ENCODE measurements around the gene CAMK4.
"Not testable (repeated sequence)": the region's sequence is repeated elsewhere in the genome, so short reads cannot be mapped to it uniquely, and the experiment has no call there.

Gene CAMK4

DNA sequence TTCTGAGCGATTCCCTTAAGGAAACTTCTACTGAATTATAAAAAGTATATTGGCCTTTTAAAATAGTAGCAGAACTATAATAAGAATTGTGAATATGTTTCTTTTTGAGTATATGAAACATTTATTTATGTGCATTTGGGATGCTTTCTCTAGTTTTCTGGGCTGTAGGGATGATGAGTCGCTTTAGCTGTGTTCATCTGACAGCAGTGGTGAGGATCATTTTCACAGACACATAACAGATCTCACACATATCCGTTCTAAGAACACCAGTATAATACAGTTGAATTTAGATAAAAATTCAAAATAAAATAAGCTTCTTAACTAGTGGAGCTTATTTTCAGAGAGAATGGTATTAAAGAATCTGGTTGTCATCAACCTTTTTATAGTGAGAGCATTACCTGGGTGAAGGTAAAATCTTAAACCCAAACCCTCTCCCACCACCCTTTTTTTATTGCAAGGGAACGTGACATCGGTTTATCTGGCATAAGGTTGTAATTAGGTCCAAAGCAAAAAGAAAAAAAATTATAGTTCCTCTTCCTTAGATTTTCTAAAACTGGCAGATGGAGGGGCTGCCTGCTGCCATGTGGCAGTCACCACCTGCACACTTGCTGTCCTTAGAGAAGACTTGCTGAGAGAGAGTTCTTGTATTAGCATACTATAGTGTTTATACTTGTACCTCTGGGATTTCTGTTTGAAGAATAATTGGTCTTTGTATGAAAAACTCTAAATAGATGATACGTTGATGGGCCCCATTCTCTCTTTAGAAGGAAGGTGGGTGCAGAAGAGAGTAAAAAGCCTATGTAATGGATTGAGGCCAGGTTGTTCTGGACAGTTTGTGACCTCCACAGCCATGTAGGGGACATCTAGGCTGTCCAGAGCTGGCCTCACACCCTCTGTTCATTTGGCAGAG lies 86.8 kb downstream of the CAMK4 start:
- DNase-seq (ENCODE audit: low read depth) = no peak

DNA sequence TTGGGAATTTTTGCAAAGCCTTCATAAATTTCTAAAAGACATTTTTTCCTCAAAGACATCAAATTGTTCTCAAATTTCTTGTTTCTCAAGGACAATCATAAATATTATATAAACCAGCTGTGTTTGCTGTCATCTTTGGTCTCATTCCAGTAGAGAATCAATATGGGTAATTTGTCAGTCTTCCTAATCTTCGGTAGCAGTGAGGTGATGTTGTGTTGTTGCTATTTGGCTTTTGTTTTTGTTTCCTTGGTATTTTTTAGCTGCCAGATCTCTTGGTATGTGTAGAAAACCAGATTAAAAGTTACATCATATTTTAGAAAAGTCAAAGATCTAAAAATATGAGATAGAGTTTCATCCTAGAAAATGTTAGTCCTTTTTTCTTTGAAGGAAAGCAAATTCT lies 87.5 kb downstream of the CAMK4 start:
- no peak for DNase-seq (ENCODE audit: low read depth)

DNA sequence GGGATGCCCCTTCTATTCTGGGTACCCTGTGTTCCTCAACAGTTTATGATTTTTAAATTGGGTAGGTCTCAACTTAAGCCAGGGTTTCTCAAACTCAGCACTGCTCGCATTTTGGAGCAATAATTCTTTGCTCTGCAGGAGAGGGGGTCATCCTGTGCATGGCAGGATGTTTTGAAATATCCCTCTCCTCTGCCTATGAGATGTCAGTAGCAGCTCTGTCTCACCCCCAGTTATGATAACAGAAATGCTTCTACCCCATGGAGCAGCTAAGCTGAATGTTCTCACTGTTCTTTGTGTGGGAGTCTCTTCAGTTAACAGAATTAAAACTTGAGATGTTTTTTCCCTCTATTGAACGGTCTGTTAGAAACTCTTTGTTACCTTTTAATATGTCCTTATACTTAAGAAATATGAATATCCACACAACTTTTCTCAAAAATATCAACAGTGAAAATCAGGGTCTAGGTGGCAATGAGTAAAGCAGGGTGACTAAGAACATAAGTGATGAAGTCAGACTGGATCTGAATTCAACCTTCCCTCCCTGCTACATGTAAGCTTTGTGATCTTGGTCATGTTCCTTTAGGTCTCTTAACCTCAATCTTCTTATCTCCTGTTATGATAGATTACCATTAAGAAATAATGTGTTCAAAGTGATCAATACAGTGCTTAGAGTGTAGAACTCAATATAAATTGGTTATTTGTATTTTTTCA lies 89.0 kb downstream of the CAMK4 start:
- DNase-seq (ENCODE audit: low read depth) = no peak

DNA sequence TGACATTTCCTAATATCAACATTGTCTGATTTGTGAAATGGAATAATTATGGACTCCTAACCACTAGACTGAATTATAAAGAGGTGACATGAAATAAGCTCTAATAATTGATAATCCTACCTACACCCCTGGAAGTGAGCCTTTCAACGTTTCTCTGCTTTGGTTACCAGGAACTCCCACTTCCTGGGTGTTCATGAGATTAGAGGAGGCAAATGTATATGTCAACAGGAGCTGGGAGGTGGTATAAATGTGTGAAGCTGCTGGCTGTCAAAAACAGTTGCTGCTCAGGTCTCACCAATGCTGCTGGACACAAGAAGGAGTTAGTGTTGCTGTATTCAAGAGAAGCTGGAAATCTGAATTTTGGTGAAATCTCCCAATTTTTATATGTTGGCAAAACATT lies 96.8 kb downstream of the CAMK4 start:
- no peak for DNase-seq (ENCODE audit: low read depth)

DNA sequence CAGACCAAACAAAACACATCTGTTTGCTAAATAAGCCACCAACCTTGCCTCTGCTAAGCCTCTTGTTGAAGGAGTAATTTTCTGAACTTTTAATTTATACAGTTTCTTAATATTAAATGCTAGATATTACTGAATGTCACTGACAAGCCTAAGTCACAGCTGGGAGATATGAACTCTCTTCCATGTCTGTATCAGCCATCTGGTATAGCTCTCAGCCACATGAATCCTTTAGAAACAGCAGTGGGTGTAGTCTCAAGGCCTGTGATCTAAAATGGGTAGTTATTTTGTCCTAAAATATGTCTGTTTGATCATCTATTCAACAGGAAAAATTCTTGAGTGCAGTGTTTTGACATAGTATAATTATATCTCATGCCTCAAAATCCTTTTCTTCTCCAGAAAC lies 97.2 kb downstream of the CAMK4 start:
- DNase-seq (ENCODE audit: low read depth) = no peak

DNA sequence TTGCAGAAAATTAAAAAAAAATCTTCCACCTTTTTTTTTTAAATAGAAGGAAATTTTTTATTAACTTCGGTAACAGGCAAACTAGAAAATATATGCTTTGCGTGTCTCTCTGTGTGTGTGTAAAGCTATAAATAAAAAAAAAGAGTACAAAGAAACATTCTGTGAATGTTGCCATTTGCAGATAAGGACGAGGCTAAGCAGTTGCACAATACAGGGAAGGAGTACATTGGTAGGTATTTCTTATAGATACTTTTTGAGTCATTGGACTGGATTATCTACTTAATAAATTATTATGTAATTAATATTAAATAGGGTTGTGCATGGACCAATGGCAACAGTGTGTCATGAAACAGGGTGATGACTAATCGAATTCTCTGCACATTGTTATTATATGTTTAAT lies 102.4 kb downstream of the CAMK4 start:
- no peak for DNase-seq (ENCODE audit: low read depth)

DNA sequence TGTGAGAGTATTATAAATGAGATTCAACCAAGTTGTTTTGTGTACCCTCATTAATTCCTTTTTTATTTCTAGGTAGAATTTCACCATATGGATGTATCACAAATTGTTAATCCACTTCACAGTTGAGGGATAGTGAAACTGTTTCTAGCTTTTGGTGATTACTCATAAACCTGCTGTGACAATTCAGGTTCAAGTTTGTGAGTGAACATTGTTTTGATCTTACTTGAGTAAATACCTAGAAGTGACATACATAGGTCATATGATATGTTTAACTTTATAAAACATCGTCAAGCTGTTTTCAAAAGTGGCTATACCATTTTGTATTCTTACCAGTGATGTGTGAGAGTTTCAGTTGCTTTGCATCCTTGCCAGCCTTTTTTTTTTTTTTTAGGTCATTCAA lies 112.9 kb downstream of the CAMK4 start:
- no peak for DNase-seq (ENCODE audit: low read depth)

DNA sequence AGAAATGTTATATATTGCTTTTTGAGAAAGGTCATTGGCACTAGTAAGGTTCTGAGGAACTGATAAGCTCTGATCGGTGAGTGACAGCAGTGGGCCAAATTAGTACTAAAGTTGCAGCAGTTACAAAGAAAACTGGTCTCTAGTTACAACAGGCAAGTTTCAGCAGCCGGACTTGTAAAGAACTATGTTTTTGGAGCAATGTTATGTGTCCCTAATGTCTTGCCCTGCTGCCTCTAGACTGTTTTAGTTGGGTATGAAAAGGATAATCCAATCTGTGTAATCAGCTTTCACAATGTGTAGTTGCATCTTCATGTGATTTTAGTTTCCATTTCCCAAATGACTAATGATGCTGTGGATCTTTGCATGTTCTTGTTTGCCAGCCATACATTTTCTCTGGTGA lies 113.5 kb downstream of the CAMK4 start:
- no peak for DNase-seq (ENCODE audit: low read depth)

DNA sequence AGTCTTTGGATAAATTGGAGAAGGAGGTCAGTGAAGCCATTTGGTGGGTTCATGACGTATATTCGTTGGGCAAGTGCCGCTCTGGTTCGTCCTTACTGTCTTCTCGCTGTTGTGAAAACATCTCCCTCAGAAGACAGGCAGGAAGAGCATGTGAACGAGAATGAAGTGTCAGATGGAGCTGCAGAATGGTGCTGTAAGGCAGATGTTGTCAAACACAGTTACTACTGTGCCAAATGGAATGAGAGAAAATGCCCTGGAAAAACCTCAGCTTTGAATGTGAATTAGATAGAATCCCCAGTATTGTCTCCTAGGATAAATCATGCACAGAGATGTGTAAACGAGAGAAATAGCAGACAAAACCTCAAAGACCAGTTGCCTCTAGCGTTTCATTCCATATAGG lies 121.5 kb downstream of the CAMK4 start:
- no peak for DNase-seq (ENCODE audit: low read depth)

DNA sequence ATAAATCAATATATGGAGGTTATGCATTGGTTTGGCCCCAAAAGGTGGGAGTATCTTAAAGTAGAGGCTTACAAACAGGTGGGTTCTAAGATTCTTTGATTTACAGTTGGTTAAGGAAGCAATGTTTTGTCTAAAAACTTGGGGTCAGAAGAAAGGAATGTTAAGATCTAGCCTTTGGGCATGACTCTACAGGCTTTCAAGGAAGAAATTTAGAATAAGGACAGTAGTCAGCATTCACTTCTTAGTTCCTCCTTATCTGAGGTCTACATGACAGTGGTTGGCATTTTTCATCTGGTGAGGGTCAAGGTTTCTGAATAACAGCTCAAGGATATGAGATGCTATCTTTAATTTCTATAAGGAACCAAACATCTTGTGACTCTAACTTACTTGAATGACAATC lies 122.8 kb downstream of the CAMK4 start:
- no peak for DNase-seq (ENCODE audit: low read depth)

DNA sequence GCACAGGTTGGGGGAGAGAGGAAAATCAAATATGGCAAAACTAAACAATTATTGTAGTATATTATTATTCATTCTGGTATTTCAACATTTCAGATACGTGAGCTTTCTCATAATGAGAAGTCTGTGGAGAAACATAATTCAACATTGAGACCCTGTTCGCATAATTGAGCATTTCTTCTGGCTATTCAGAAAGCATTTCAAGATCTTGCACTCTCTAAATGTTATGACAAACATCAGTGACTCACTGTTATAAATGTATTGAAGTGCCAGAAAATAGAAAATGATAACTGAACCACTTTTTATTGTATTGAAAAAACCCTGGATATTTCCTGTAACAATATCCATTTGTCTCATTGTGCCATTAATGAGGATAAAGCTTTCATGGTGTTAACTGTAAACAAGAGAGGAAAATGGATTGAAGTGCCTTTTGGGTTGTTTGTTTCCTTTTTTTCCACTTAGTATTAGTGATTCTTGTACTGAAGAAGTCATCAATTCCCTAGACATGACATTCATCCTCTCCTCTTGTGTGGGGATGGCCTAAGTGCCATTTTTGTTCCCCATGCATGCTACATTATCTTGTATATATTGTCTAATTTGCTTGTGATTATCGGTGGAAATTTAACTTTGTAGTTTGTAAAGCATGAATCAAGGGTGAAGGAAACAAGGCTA lies 124.6 kb downstream of the CAMK4 start:
- DNase-seq (ENCODE audit: low read depth) = no peak

DNA sequence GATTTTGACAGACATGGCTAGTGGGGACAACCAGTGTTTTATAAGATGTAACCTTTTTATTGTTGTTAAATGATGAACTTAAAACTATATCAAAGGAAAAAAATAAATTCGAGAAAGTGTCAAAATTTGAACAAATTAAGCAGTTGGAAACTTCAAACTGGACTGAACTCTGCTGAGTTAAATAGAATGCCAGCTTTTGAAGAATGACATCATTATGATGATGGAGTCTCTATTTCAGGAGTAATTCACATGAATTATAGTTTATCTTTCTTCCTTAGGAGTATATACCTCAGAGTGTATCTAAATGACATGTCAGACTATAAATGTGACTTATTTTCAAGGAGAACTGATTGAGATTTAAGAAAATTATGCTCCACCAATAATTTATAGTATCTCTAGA lies 125.2 kb downstream of the CAMK4 start:
- no peak for DNase-seq (ENCODE audit: low read depth)

DNA sequence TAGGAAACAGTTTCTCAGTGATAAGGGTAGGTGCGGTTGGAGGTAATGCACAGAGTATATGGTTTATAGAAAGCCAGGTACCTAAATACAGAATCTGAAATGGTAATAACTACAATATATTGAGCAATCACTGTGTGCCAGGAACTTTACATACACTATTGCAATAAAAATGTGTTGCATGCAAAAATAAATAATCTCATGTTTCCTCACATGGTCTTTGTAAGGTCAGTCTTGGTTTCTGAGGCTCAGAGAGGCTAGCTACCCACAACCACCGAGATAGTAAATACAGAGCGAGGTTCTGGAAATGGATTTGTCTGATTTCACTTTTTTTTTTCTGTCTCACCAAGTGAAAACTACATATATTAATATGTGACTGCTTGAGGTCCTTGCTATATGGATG lies 128.9 kb downstream of the CAMK4 start:
- no peak for DNase-seq (ENCODE audit: low read depth)

DNA sequence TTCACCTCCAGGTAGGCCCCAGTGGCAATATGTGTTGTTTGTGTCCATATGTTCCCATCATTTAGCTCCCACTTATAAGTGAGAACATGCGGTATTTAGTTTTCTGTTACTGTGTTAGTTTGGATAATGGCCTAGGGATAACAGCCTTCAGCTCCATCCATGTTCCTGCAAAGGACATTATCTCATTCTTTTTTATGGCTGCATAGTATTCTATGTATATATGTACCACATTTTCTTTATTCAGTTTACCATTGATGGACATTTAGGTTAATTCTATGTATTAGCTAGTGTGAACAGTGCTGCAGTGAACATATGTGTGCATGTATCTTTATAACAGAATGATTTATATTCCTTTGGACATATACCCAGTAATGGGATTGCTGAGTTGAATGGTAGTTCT lies 134.5 kb downstream of the CAMK4 start:
- not testable (repeated sequence) for DNase-seq (ENCODE audit: low read depth)

DNA sequence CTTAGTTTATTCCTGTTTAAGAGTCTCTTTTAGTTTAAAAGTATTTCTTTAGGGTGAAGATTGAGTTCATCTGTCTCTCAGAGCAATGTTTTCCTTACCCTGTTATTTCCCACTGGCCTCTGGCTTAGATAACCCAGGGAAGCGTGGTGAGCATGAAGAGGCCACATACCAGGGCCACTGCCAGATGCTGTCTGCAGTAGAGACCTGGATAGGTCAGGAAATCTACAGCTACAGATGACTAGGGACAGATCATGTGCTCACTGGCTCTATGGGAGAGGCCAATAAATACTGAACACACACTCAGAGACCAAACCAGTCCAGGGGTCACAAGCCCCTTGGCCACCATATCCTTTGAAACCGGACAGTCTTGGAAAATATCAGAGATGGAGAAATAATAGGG lies 136.0 kb downstream of the CAMK4 start:
- DNase-seq (ENCODE audit: low read depth) = no peak

DNA sequence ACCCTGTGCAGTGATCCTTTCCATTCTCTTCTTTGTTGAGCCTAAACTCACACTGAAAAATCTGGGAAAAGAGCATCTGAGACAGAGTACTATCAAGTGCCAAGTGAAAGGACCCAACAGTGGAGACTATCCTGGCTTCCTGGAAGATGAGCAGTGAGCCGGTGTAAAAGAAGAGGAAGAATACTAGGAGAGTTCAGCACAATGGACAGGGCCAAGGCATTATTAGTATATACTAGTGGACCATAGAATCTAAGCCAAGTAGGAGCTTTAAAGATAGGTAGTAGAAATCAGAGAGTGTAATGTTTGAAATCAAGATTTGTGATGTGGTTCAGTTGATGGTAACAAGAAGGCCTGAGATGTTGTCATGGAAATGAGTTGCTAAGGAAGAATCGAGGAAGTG lies 140.8 kb downstream of the CAMK4 start:
- no peak for DNase-seq (ENCODE audit: low read depth)

DNA sequence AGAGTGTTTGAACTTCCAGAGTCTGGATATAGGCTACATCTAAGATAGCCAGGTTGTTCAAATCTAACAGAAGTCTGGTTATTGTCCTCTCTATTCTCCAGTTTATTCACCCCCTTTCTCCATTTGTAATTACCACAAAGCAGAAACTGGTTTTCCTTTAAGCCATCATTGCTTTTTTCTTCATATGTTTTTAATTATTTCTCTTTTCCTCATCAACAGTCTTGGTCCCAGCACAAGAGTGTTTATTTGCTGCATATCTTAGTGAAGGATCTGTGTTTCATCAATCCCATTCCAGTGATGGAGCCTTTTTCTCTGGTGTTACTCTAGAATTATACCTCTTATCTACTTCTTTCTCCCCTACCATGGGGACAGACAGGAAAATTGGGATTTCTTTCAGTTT lies 142.2 kb downstream of the CAMK4 start:
- no peak for DNase-seq (ENCODE audit: low read depth)

DNA sequence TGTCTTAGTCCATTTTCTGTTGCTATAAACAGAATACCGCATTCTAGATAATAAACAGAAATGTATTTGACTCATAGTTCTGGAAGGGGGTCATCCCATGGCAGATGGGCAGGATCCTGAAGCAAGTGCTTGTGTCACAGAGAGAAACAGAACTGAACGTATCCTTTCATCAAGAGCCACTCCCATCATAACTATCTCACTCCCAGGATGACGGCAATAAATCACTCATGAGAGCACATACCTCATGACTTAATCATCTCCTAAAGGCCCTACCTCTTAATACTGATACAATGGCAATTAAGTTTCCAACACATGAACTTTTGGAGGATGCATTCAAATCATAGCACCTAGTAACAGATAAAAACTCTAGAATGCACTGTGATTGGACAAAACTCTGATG lies 142.9 kb downstream of the CAMK4 start:
- no peak for DNase-seq (ENCODE audit: low read depth)

DNA sequence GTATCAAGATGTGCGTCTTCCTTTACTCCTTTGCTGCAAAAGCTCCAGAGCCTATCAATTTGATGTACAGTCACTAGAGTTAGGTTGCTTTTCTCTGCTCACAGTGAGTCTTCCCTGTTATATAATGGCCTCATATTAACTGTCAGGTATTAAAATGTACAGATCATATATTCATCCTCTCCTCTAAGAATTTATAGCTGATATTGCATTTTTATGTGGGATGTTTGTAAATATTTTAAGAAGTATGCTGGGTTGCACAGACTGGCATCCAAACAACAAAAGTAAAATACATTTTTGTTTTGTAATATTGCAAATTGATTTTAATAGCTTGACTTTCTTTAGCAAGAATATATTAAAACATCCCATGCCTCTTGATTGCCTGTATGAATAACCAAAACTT lies 148.6 kb downstream of the CAMK4 start:
- DNase-seq (ENCODE audit: low read depth) = no peak

DNA sequence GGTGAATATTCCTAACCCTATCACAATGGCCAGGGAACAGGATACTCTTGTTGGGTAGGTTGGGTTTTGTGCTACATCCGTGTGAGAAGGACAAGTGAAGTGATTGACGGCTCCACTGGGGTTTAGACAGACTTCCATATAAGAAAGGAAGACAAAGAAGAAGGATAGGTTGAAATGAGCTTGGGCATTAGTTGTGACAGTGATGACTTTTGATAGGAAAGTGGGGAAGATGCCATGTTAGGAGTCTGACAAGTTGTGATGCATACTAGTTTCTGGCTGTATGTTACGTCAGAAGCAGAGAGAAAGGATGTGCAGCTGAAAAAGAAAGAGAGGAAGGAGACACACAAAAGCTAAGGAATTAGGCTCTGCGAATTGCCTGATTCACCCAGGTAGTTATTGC lies 150.2 kb downstream of the CAMK4 start:
- no peak for DNase-seq (ENCODE audit: low read depth)

DNA sequence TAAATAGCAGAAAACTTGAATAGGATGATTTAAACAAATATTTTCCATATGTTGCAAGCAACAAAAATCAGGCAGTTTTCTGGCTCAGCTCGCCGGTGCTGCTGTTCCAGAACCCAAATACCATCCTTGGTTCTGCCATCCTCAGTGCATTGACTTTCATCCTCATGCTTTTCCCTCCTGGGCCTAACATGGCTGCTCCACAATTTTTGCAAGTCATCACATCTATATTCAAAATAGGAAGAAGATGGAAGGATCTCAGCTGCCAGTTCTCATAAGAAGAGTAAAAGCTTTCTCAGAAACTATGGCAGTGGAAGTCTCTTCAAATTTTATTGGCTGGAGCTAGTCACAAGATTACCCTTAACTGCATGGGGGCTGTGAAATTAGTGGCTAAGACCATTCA lies 151.5 kb downstream of the CAMK4 start:
- no peak for DNase-seq (ENCODE audit: low read depth)

DNA sequence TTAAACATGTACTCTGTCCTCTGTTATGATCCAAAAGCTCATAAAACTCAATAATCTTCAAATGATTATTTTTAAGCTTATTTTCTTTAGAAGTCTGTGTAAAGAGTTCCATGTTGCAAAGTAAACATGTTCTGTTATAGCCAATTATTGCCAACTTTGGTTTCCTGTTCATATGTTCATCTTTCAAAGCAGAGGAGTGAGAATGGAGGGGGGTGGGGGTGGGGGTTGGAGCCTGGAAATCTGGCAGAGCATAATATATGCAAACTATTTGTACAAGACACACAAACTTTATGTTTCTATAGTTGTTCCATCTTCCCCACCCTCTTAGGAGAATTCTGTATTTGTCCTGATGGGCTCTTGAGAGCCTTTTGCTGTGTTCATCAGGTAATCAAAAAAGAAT lies 153.1 kb downstream of the CAMK4 start:
- DNase-seq (ENCODE audit: low read depth) = no peak

DNA sequence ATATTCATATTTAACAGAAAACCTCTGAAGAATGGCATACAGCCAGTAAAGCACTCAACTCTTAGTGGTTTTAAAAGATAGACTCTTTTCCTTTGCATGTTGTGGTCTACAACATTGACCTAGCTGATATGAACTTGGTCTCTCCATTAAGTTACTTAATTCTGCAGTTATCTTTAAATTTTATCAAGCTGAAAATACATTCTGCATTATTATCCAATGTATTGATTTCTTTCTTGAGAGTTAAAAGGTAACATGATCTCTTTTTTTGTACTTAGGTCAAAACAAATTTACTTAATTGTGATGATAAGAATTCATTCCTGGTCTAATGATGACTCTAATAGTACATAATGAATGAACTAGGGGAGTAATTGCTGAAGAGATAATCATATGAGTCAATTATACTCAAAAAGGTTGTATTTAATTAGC lies 155.2 kb downstream of the CAMK4 start:
- DNase-seq (ENCODE audit: low read depth) = no peak
